ENCODE results near the gene PRDX5. TPM values are rescaled to one million over a fixed set of nuclear protein-coding genes. Genes with fewer than 3 reads are reported as not detected.
A peak's percentile ranks its signal among the peaks of the same experiment; 100 is the strongest.

The PRDX5 gene
- total RNA-seq, 1 donor from 2014 or later = 73.6 TPM

DNA sequence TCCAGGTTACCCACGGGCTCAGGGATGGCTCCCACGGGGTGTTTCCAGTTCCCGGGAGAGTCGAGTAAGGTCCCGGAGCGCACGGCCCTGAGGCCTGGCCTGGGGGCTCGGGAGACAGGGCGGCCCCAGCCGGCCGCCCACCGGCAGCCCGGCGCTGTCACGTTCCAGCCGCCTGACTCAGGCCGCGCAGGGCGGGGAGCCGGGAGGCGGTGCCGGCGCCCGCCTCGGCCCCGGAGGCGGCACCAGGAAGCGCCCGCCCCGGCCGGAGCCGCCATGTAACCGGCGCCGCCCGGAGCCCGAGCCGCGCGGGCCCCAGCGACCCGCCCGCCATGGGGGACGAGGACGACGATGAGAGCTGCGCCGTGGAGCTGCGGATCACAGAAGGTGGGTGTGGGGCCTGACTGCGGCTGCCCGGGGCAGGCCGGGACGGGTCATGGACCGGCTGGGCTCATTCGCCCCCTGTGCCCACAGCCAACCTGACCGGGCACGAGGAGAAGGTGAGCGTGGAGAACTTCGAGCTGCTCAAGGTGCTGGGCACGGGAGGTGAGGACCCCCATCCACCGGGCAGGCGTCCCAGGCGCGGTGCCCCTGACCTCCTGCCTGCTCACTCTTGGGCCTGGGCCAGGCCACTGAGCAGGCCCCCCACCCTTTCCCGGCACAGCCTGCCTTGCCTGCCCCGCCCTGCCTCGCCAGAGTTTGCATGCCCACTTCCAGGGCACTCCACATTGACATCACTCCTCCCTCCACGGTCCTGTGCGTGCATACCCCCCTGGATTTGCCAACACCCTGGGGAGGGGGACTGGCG is 41.2 kb downstream of the PRDX5 start, which contains the start of gene RPS6KA4:
RPS6KA4 (plus strand) TSS at position 256 of the 805 bp plus-strand sequence; CDS start at position 330, 74 bp downstream.
- Mint-ChIP-seq H3K36me3 (ENCODE audit: low read depth) (peaks cover 40% of the 10 kb centered on the region), H3K27me3 (no peaks in the 10 kb centered on the region), H3K4me1 (peaks cover 47% of the 10 kb centered on the region), H3K4me3 (peak within 1 kb of the TSS; percentile 82), H3K27ac (peak within 1 kb of the TSS; percentile 53), H3K9me3 (no peaks in the 10 kb centered on the region)
- ATAC-seq (ENCODE audit: low read depth) (peak; percentile 72), DNase-seq (peak; percentile 55)
- intact Hi-C loops (cut with micrococcal nuclease) = loop anchor here (1.0 to 5.0 kb wide), 3 partner anchors 24 to 88 kb away; partner anchors contain the start of gene PRDX5
- ChIA-PET CTCF (interaction anchor here (0.7 to 2.2 kb wide), 7 partner anchors 18 to 384 kb away, joined by 3 to 10 read pairs (median 4); partner anchors contain the start of genes ESRRA, PRDX5 and TRMT112), POLR2A (interaction anchor here (0.6 to 2.8 kb wide), 6 partner anchors 17 to 55 kb away, joined by 3 to 19 read pairs (median 3); partner anchors contain the start of genes PRDX5 and TRMT112)
- TF ChIP-seq, protein P1, sequence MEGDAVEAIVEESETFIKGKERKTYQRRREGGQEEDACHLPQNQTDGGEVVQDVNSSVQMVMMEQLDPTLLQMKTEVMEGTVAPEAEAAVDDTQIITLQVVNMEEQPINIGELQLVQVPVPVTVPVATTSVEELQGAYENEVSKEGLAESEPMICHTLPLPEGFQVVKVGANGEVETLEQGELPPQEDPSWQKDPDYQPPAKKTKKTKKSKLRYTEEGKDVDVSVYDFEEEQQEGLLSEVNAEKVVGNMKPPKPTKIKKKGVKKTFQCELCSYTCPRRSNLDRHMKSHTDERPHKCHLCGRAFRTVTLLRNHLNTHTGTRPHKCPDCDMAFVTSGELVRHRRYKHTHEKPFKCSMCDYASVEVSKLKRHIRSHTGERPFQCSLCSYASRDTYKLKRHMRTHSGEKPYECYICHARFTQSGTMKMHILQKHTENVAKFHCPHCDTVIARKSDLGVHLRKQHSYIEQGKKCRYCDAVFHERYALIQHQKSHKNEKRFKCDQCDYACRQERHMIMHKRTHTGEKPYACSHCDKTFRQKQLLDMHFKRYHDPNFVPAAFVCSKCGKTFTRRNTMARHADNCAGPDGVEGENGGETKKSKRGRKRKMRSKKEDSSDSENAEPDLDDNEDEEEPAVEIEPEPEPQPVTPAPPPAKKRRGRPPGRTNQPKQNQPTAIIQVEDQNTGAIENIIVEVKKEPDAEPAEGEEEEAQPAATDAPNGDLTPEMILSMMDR (IDR thresholded peaks at IDR 0.05) = no peak

DNA sequence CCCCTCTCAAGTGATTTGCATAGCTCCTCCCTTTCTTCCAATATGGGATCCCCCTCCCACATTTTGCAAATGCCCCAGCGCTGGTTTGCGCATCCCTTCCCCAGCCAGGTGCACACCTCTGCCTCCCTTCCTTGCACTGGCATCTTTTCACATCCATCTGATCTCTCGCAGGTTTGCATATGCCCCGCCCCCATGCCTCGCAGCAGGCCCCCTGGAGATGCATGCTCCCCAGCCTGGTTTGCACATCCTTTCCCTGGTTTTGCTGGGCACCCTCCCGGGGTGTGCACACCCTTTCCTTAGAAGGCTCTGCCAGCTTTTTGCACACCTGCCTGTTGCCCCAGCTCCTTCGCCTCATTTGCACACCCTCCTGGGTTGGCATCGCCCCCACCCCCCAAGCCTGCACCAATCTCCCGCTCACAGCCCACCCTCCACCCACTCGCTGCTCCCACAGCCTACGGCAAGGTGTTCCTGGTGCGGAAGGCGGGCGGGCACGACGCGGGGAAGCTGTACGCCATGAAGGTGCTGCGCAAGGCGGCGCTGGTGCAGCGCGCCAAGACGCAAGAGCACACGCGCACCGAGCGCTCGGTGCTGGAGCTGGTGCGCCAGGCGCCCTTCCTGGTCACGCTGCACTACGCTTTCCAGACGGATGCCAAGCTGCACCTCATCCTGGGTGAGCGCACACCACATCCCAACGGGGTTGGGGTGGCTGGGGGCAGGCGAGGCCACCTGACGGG is 42.0 kb downstream of the PRDX5 start:
- peaks cover 50% of the 10 kb centered on the region for H3K4me1 Mint-ChIP-seq
- peaks cover 44% of the 10 kb centered on the region for H3K36me3 Mint-ChIP-seq (ENCODE audit: low read depth)
- no peaks in the 10 kb centered on the region for H3K9me3 Mint-ChIP-seq
- no peaks in the 10 kb centered on the region for H3K27me3 Mint-ChIP-seq
- no peak for DNase-seq
- POLR2A ChIA-PET = interaction anchor here (0.6 to 2.8 kb wide), 5 partner anchors 18 to 55 kb away, joined by 3 to 19 read pairs (median 4); partner anchors contain the start of genes PRDX5 and TRMT112
- H3K27ac Mint-ChIP-seq = peak overlapping the region; percentile 53
- TF ChIP-seq, protein P1 (IDR thresholded peaks at IDR 0.05) = no peak
- intact Hi-C loops (cut with micrococcal nuclease) = loop anchor here (1.0 to 5.0 kb wide), 4 partner anchors 25 to 292 kb away; partner anchors contain the start of gene PRDX5
- H3K4me3 Mint-ChIP-seq = peak overlapping the region; percentile 82
- CTCF ChIA-PET = interaction anchor here (0.7 to 2.2 kb wide), 7 partner anchors 19 to 383 kb away, joined by 3 to 12 read pairs (median 3); partner anchors contain the start of genes CCDC88B, PRDX5 and TRMT112
- ATAC-seq (ENCODE audit: low read depth) = no peak

DNA sequence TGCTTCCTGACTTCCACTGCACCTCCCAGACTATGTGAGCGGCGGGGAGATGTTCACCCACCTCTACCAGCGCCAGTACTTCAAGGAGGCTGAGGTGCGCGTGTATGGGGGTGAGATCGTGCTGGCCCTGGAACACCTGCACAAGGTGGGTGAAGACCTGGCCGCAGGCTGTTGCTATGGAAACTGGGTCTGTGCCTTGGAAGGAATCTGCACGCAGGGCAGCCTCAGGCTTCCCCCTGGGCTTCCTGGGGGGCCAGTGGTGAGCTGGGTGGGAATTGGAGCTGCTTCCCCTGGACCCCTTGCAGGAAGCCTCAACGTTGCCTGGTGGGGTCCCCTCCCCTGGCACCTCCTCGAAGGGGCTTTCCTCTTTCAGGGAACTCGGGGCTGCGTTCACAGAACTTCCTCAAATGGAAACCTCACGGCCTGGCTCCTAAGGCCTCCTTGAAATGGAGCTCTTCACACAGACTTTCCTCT is 42.6 kb downstream of the PRDX5 start:
- POLR2A ChIA-PET = interaction anchor here (0.6 to 2.8 kb wide), 3 partner anchors 18 to 51 kb away, joined by 4 to 19 read pairs (median 5); partner anchors contain the start of genes PRDX5 and TRMT112
- TF ChIP-seq, protein P1 (IDR thresholded peaks at IDR 0.05) = no peak
- intact Hi-C loops (cut with micrococcal nuclease) = loop anchor here (5.0 kb wide), 1 partner anchor 292 kb away; no protein-coding TSS in a partner anchor
- peak overlapping the region; percentile 82 for H3K4me3 Mint-ChIP-seq
- no peak for DNase-seq
- no peaks in the 10 kb centered on the region for H3K27me3 Mint-ChIP-seq
- H3K4me1 Mint-ChIP-seq = peaks cover 45% of the 10 kb centered on the region
- CTCF ChIA-PET = interaction anchor here (1.0 to 2.2 kb wide), 5 partner anchors 19 to 382 kb away, joined by 3 to 12 read pairs (median 6); partner anchors contain the start of genes CCDC88B, PRDX5 and TRMT112
- no peak overlapping the region for H3K27ac Mint-ChIP-seq
- H3K36me3 Mint-ChIP-seq (ENCODE audit: low read depth) = peaks cover 46% of the 10 kb centered on the region
- no peaks in the 10 kb centered on the region for H3K9me3 Mint-ChIP-seq
- ATAC-seq (ENCODE audit: low read depth) = no peak

DNA sequence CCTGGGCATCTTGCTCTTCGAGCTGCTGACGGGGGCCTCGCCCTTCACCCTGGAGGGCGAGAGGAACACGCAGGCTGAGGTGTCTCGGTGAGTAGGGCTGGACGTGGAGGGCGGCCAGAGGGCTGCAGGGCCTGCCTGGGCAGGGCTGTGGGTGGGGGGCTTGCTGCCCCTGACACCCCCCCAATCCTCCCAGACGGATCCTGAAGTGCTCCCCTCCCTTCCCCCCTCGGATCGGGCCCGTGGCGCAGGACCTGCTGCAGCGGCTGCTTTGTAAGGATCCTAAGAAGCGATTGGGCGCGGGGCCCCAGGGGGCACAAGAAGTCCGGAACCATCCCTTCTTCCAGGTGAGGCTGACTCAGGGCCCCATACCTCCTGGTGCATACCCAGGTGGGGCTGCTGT is 43.7 kb downstream of the PRDX5 start:
- TF ChIP-seq, protein P1 (IDR thresholded peaks at IDR 0.05) = no peak
- intact Hi-C loops (cut with micrococcal nuclease) = loop anchor here (5.0 kb wide), 1 partner anchor 291 kb away; no protein-coding TSS in a partner anchor
- H3K9me3 Mint-ChIP-seq = no peaks in the 10 kb centered on the region
- ATAC-seq (ENCODE audit: low read depth) (no peak), DNase-seq (no peak)
- ChIA-PET POLR2A (no interaction called here), CTCF (interaction anchor here (1.8 kb wide), 1 partner anchor 44 kb away, joined by 12 read pairs; the partner anchor contains the start of genes PRDX5 and TRMT112)
- peaks cover 50% of the 10 kb centered on the region for H3K36me3 Mint-ChIP-seq (ENCODE audit: low read depth)
- H3K4me1 Mint-ChIP-seq = peaks cover 42% of the 10 kb centered on the region
- no peak overlapping the region for H3K4me3 Mint-ChIP-seq
- peak overlapping the region; percentile 8 for H3K27ac Mint-ChIP-seq
- no peaks in the 10 kb centered on the region for H3K27me3 Mint-ChIP-seq
